ENCODE measurements around the gene TCF19. TPM values are rescaled to one million over a fixed set of nuclear protein-coding genes. Genes with fewer than 3 reads are reported as not detected.

TCF19 gene
- total RNA-seq, 6 experiments from 2014 or later, result 0.42 to 4.4 (median 1.3) TPM

- ATAC-seq, result no peak
- 80% methylated on average over 3 of the region's 3 CpGs for WGBS (ENCODE audit: insufficient coverage, low coverage, low lambda C conversion rate, missing lambda C conversion rate)
These were observed 17.6 kb downstream of the TCF19 start for GRCh38 chr6:31175971-31176370.

GRCh38 chr6:31178143-31179041 lies 20.0 kb downstream of the TCF19 start:
- WGBS (ENCODE audit: insufficient coverage, low coverage, low lambda C conversion rate, missing lambda C conversion rate), result 71% methylated on average over 7 of the region's 8 CpGs
- Histone ChIP-seq H3K9me3 (no peaks in the 10 kb centered on the region), H3K4me1 (peaks cover 0 to 2% (median 0%) of the 10 kb centered on the region in 4 donors), H3K27ac (no peak overlapping the region), H3K27me3 (no peaks in the 10 kb centered on the region), H3K4me3 (no peak overlapping the region), H3K36me3 (no peaks in the 10 kb centered on the region)
- intact Hi-C loops (cut with DNase I), result no loop called here
- TF ChIP-seq POLR2A (IDR thresholded peaks at IDR 0.05), result no peak
- TF ChIP-seq CTCF (IDR thresholded peaks at IDR 0.05), result no peak
- no peak for DNase-seq
- peak in 2 of 4 donors; percentile 16 to 31 for ATAC-seq

More at GRCh38 chr6:31175971-31176370, 17.6 kb downstream of the TCF19 start:
- DNase-seq, result no peak
- H3K9me3 ChIP-seq, result no peaks in the 10 kb centered on the region
- H3K36me3 ChIP-seq, result no peaks in the 10 kb centered on the region
- intact Hi-C loops (cut with DNase I), result no loop called here
- no peak for TF ChIP-seq POLR2A (IDR thresholded peaks at IDR 0.05)
- no peak for TF ChIP-seq CTCF (IDR thresholded peaks at IDR 0.05)
- H3K27ac ChIP-seq, result no peak overlapping the region
- no peaks in the 10 kb centered on the region for H3K4me1 ChIP-seq
- H3K27me3 ChIP-seq, result no peaks in the 10 kb centered on the region
- H3K4me3 ChIP-seq, result no peak overlapping the region

- Histone ChIP-seq H3K27me3 (no peaks in the 10 kb centered on the region), H3K9me3 (no peaks in the 10 kb centered on the region), H3K4me1 (peaks cover 0 to 4% (median 0%) of the 10 kb centered on the region in 4 donors), H3K36me3 (no peaks in the 10 kb centered on the region), H3K27ac (no peak overlapping the region), H3K4me3 (no peak overlapping the region)
- WGBS (ENCODE audit: insufficient coverage, low coverage, low lambda C conversion rate, missing lambda C conversion rate), result 75% methylated on average over 4 of the region's 4 CpGs
- no peak for DNase-seq
- intact Hi-C loops (cut with DNase I), result no loop called here
- no peak for ATAC-seq
- TF ChIP-seq POLR2A (IDR thresholded peaks at IDR 0.05) (no peak), CTCF (IDR thresholded peaks at IDR 0.05) (no peak)
These were observed 20.6 kb downstream of the TCF19 start for GRCh38 chr6:31179042-31179386.

GRCh38 chr6:31179896-31180295 lies 21.5 kb downstream of the TCF19 start:
- 92% methylated on average over 5 of the region's 8 CpGs for WGBS (ENCODE audit: insufficient coverage, low coverage, low lambda C conversion rate, missing lambda C conversion rate)
- Histone ChIP-seq H3K36me3 (no peaks in the 10 kb centered on the region), H3K27ac (no peak overlapping the region), H3K4me1 (peaks cover 0 to 5% (median 2%) of the 10 kb centered on the region in 4 donors), H3K27me3 (no peaks in the 10 kb centered on the region), H3K4me3 (no peak overlapping the region), H3K9me3 (no peaks in the 10 kb centered on the region)
- intact Hi-C loops (cut with DNase I), result no loop called here
- TF ChIP-seq POLR2A (IDR thresholded peaks at IDR 0.05) (no peak), CTCF (IDR thresholded peaks at IDR 0.05) (no peak)
- no peak for DNase-seq
- ATAC-seq, result no peak

Data from right lobe of liver (tissue), 6 donors.